Vagina (tissue), 2 donors: Measurements from ENCODE around the gene CPLX1.

Experiments used
- CTCF ChIP-seq, 3 experiments: fragments of 450-650 bp in 2 of 3; fragments of 200-600 bp in 1 of 3; sonication (generic) in 1 of 3; IDR thresholded peaks; one replicate each; pipeline ENCODE4 v1.5.1; 2017 to 2019; ENCODE audit warnings: antibody characterized with exemption in 3 of 3, mild to moderate bottlenecking in 2 of 3, moderate library complexity in 2 of 3
- POLR2A ChIP-seq, 2 donors: fragments of 450-650 bp; IDR thresholded peaks; one replicate each; pipeline ENCODE4 v1.6.1; 2017; ENCODE audit warnings: antibody characterized with exemption in 2 of 2, mild to moderate bottlenecking in 2 of 2, moderate library complexity in 2 of 2
- POLR2AphosphoS5 ChIP-seq, 2 donors: sonication (generic); formaldehyde crosslinking; IDR thresholded peaks; one replicate each; pipeline ENCODE4 v1.9.0; 2017; ENCODE audit warnings: antibody characterized with exemption in 2 of 2, mild to moderate bottlenecking in 2 of 2, low read depth in 1 of 2; ENCODE audit not compliant: insufficient read depth in 1 of 2

GRCh38 chr4:865121-865465, 39.2 kb upstream of the CPLX1 start:
- TF ChIP-seq CTCF (IDR thresholded peaks at IDR 0.05) (no peak), POLR2A (IDR thresholded peaks at IDR 0.05) (no peak), POLR2AphosphoS5 (IDR thresholded peaks at IDR 0.05; ENCODE audit: insufficient read depth in 1 of 2, low read depth in 1 of 2) (no peak)
